SK-N-SH (cell line): Measurements from ENCODE around the gene EHD1. TPM values are rescaled to one million over a fixed set of nuclear protein-coding genes. Genes with fewer than 3 reads are reported as not detected.
A peak's percentile ranks its signal among the peaks of the same experiment; 100 is the strongest.

Experiments
- CTCF ChIA-PET: fragments of 300-600, 350-600 bp; formaldehyde crosslinking; extraction: SDS; loops from one replicate; lab custom pipeline; 2021; lab: Yijun Ruan, JAX
- POLR2A ChIA-PET: fragments of 350-600 bp; sonication (Branson Sonifier 250); formaldehyde crosslinking; extraction: SDS; loops from one replicate; lab custom pipeline; 2020; ENCODE audit warnings: antibody characterized with exemption, inconsistent platforms; lab: Yijun Ruan, JAX
- DNase-seq: peaks from one replicate; pipeline ENCODE4 v3.0.0; 2012
- H2AFZ ChIP-seq: fragments of 200-600 bp; sonication (generic); 2 replicates; pipeline ENCODE4 v1.8.1; 2016; ENCODE audit warnings: antibody characterized with exemption, mild to moderate bottlenecking, low read depth
- H3F3A ChIP-seq: fragments of 200-600 bp; sonication (generic); replicated peaks from 2 replicates; pipeline ENCODE3; 2016; ENCODE audit warnings: antibody characterized with exemption, mild to moderate bottlenecking; ENCODE audit not compliant: insufficient read depth
- H3K27ac ChIP-seq, 2 experiments: fragments of 200-500 bp in 1 of 2; fragments of 200-600 bp in 1 of 2; sonication (Bioruptor generic) in 1 of 2; sonication (generic), shearing (Covaris generic) in 1 of 2; 2 replicates each; pipeline versions ENCODE4 v1.5.1 to v1.6.1; 2014 to 2016; ENCODE audit warnings: low read depth in 2 of 2, inconsistent platforms in 1 of 2, low read length in 1 of 2, mild to moderate bottlenecking in 1 of 2, mixed read lengths in 1 of 2
- H3K27me3 ChIP-seq: fragments of 200-600 bp; sonication (generic), shearing (Covaris generic); 2 replicates; pipeline ENCODE4 v1.6.1; 2016; ENCODE audit warnings: mixed run types; ENCODE audit not compliant: insufficient read depth
- H3K36me3 ChIP-seq, 2 experiments: fragments of 200-500 bp in 1 of 2; fragments of 200-600 bp in 1 of 2; sonication (Bioruptor generic) in 1 of 2; sonication (generic) in 1 of 2; replicated peaks in 1 of 2; 2 replicates each; pipeline versions ENCODE3 to v1.5.1; 2014 to 2016; ENCODE audit warnings: low read length in 1 of 2, mild to moderate bottlenecking in 1 of 2; ENCODE audit not compliant: insufficient read depth in 2 of 2, control insufficient read depth in 1 of 2
- H3K4me1 ChIP-seq, 2 experiments: fragments of 200-500 bp in 1 of 2; fragments of 200-600 bp in 1 of 2; sonication (Bioruptor generic) in 1 of 2; sonication (generic), shearing (Covaris generic) in 1 of 2; 2 replicates each; pipeline versions ENCODE4 v1.5.1 to v1.6.1; 2014 to 2016; ENCODE audit warnings: low read depth in 1 of 2, low read length in 1 of 2, mixed run types in 1 of 2; ENCODE audit not compliant: insufficient read depth in 2 of 2, control insufficient read depth in 1 of 2
- H3K4me2 ChIP-seq: fragments of 200-600 bp; sonication (generic), shearing (Covaris generic); 2 replicates; pipeline ENCODE4 v1.6.1; 2017; ENCODE audit warnings: mixed run types
- H3K4me3 ChIP-seq, 2 experiments: fragments of 200-500 bp in 1 of 2; fragments of 200-600 bp in 1 of 2; sonication (Bioruptor generic) in 1 of 2; sonication (generic), shearing (Covaris generic) in 1 of 2; 2 replicates each; pipeline versions ENCODE4 v1.5.1 to v1.8.1; 2014 to 2016; ENCODE audit warnings: low read depth in 2 of 2, inconsistent platforms in 1 of 2, low read length in 1 of 2, mild to moderate bottlenecking in 1 of 2, mixed read lengths in 1 of 2, moderate library complexity in 1 of 2
- H3K79me2 ChIP-seq: fragments of 200-600 bp; sonication (generic); 2 replicates; pipeline ENCODE4 v1.8.1; 2017; ENCODE audit warnings: mild to moderate bottlenecking; ENCODE audit not compliant: insufficient read depth
- H3K9ac ChIP-seq: fragments of 200-600 bp; sonication (generic); 2 replicates; pipeline ENCODE4 v1.6.1; 2017; ENCODE audit warnings: mixed run types
- H3K9me2 ChIP-seq: fragments of 200-600 bp; sonication (generic); 2 replicates; pipeline ENCODE4 v1.6.1; 2017; ENCODE audit warnings: mixed run types
- H3K9me3 ChIP-seq: fragments of 200-600 bp; sonication (generic); 2 replicates; pipeline ENCODE4 v1.6.1; 2017; ENCODE audit warnings: mixed run types, mild to moderate bottlenecking, moderate library complexity
- H4K20me1 ChIP-seq: fragments of 200-600 bp; sonication (generic); 2 replicates; pipeline ENCODE4 v1.6.1; 2017; ENCODE audit warnings: mild to moderate bottlenecking, mixed run types; ENCODE audit not compliant: insufficient read depth
- ELF1 ChIP-seq: IDR thresholded peaks from 2 replicates; pipeline ENCODE4 v1.4.0; 2012
- EP300 ChIP-seq, 2 experiments: IDR thresholded peaks; 2 replicates each; pipeline versions ENCODE4 v1.4.0 to v1.6.1; 2012; ENCODE audit warnings: borderline replicate concordance in 1 of 2, low read depth in 1 of 2, low read length in 1 of 2
- EZH2phosphoT487 ChIP-seq: fragments of 200-600 bp; sonication (generic); IDR thresholded peaks from 2 replicates; pipeline ENCODE4 v1.6.1; 2017; ENCODE audit warnings: low read depth, mixed run types, mild to moderate bottlenecking, antibody characterized with exemption, moderate library complexity, borderline replicate concordance
- FOSL2 ChIP-seq: IDR thresholded peaks from 2 replicates; pipeline ENCODE4 v1.4.0; 2012; ENCODE audit warnings: low read depth, mild to moderate bottlenecking, moderate library complexity, borderline replicate concordance
- FOXJ3 ChIP-seq: sonication (generic); formaldehyde crosslinking; IDR thresholded peaks from 2 replicates; pipeline ENCODE4 v1.5.1; 2020; ENCODE audit warnings: mild to moderate bottlenecking, missing genetic modification reagents
- GABPA ChIP-seq: IDR thresholded peaks from 2 replicates; pipeline ENCODE4 v1.4.0; 2012; ENCODE audit warnings: low read depth, mild to moderate bottlenecking
- IRF3 ChIP-seq: fragments of 150-350 bp; IDR thresholded peaks from 2 replicates; pipeline ENCODE4 v1.6.1; 2016; ENCODE audit warnings: mild to moderate bottlenecking, low read depth, low read length
- MXI1 ChIP-seq: IDR thresholded peaks from 2 replicates; pipeline ENCODE4 v1.6.1; 2012; ENCODE audit warnings: mild to moderate bottlenecking, low read depth, low read length, improper control_type of control experiment
- NFIC ChIP-seq: IDR thresholded peaks from 2 replicates; pipeline ENCODE4 v1.4.0; 2012; ENCODE audit warnings: borderline replicate concordance
- NRF1 ChIP-seq: IDR thresholded peaks from 2 replicates; pipeline ENCODE4 v1.6.1; 2012; ENCODE audit warnings: low read depth, mild to moderate bottlenecking, low read length
- RAD21 ChIP-seq: IDR thresholded peaks from 2 replicates; pipeline ENCODE4 v1.6.1; 2012; ENCODE audit warnings: mild to moderate bottlenecking, low read length
- RCOR1 ChIP-seq: fragments of 150-350 bp; IDR thresholded peaks from 2 replicates; pipeline ENCODE4 v1.6.1; 2017; ENCODE audit warnings: antibody characterized with exemption, low read length
- TEAD4 ChIP-seq: IDR thresholded peaks from 2 replicates; pipeline ENCODE4 v1.4.0; 2012; ENCODE audit warnings: mild to moderate bottlenecking, borderline replicate concordance; ENCODE audit not compliant: insufficient read depth
- ZBTB33 ChIP-seq: IDR thresholded peaks from 2 replicates; pipeline ENCODE4 v1.4.0; 2012; ENCODE audit warnings: low read depth, borderline replicate concordance
- WGBS: methylation state at CpG from one replicate; pipeline ENCODE4 v1.1.6; 2017; ENCODE audit warnings: low lambda C conversion rate; 5-methylcytosine and 5-hydroxymethylcytosine counted together
- polyA plus RNA-seq, 3 experiments: library from polyadenylated mRNA; depleted of rRNA; stranded (reverse); fragments of >200 nt; gene quantifications; 2 replicates each; pipeline ENCODE4 v1.2.3, GENCODE V29; 2012
- TF ChIP-seq, protein P1 (sequence below): fragments of 150-350 bp; IDR thresholded peaks from 2 replicates; pipeline ENCODE4 v1.6.1; 2017; ENCODE audit warnings: antibody characterized with exemption, low read length, low read depth, borderline replicate concordance
- TF ChIP-seq, protein P2 (sequence below): IDR thresholded peaks from 2 replicates; pipeline ENCODE4 v1.6.1; 2012; ENCODE audit warnings: mild to moderate bottlenecking, low read depth, low read length, moderate library complexity
- TF ChIP-seq, protein P3 (sequence below): IDR thresholded peaks from 2 replicates; pipeline ENCODE4 v1.4.0; 2012; ENCODE audit warnings: low read depth

The EHD1 gene
- polyA plus RNA-seq, 1 of the 3 experiments (the other 2 are of a cell fraction) = 93.3 TPM

DNA sequence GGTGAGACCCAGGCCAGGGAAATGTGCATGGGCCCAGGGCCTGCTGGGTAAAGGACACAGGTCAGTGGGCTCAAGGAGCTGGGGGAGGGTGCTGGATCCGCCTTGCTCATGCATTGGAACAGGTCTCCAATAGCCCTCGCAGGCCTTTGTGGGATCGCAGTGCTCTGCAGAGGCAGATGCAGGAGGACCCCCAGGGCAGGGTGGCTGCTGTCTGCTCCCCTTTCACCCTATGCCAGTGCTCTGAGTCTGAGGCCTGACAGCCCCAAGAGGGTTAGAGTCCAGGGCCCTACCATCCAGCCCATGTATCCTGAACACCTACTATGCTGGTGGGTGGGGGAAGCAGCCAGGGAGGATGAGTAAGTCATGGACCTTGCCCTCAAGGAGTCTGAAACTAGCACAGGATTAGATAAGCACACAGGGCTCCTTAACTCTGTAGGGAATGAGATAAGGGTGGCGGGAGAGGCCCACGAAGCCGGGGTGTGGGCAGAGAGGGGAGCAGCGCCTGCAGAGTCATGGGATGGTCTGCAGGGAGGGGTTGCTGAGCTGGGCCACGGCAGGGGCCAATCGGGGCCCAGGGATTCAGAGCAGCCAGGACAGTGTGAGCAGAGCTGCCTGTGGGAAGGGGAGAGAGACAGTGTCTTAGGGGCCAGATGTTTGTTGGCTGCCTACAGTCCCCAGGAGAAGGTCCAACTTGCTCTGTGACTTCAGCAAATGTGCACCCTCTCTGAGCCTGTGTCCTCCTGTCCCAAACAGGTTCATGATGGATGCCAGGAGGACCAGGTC lies 10.5 kb upstream of the EHD1 start:
- 59% methylated on average over 6 of the region's 9 CpGs for WGBS
- Histone ChIP-seq H3K4me1 (peaks cover 0 to 12% of the 10 kb centered on the region in 2 experiments; a peak in 1 of 4 replicates), H3K9me3 (no peaks in the 10 kb centered on the region), H2AFZ (no peak overlapping the region), H3K9me2 (no peaks in the 10 kb centered on the region), H3K4me2 (no peak overlapping the region), H3K4me3 (no peak overlapping the region), H3K79me2 (no peaks in the 10 kb centered on the region), H3K27ac (no peak overlapping the region), H3F3A (peaks cover 5% of the 10 kb centered on the region), H4K20me1 (no peaks in the 10 kb centered on the region), H3K36me3 (no peaks in the 10 kb centered on the region), H3K9ac (no peak overlapping the region), H3K27me3 (no peaks in the 10 kb centered on the region)
- ChIA-PET POLR2A (interaction anchor here (0.6 to 1.3 kb wide), 2 partner anchors 10 to 27 kb away, joined by 3 to 5 read pairs; partner anchors contain the start of gene EHD1), CTCF (interaction anchor here (0.6 to 26.7 kb wide), 8 partner anchors 13 to 71 kb away, joined by 3 to 530 read pairs (median 6); partner anchors contain the start of genes CDC42BPG and EHD1)
- no peak for DNase-seq
- TF ChIP-seq FOSL2 (no peak), FOXJ3 (no peak), EP300 (IDR thresholded peaks at IDR 0.05; ENCODE audit: borderline replicate concordance in 1 of 2, low read depth in 1 of 2, low read length in 1 of 2) (no peak), GABPA (no peak), ELF1 (no peak)

GRCh38 chr11:64888406-64888728 lies 9.9 kb upstream of the EHD1 start:
- no peak overlapping the region; a peak in 1 of 4 replicates for H3K4me3 ChIP-seq
- no peaks in the 10 kb centered on the region for H4K20me1 ChIP-seq
- WGBS = 74% methylated on average over 8 of the region's 8 CpGs
- no peaks in the 10 kb centered on the region for H3K27me3 ChIP-seq
- ChIA-PET CTCF (interaction anchor here (0.5 to 26.7 kb wide), 37 partner anchors 9 to 500 kb away, joined by 3 to 530 read pairs (median 4); partner anchors contain the start of genes ARL2, CDC42BPG and EHD1), POLR2A (interaction anchor here (0.6 to 1.3 kb wide), 2 partner anchors 9 to 28 kb away, joined by 3 to 5 read pairs; partner anchors contain the start of gene EHD1)
- no peak for DNase-seq
- H2AFZ ChIP-seq = peak overlapping the region; percentile 100
- no peaks in the 10 kb centered on the region for H3K36me3 ChIP-seq
- no peaks in the 10 kb centered on the region for H3K9me3 ChIP-seq
- H3K9ac ChIP-seq = no peak overlapping the region
- no peaks in the 10 kb centered on the region for H3K79me2 ChIP-seq
- H3K9me2 ChIP-seq = no peaks in the 10 kb centered on the region
- H3K4me2 ChIP-seq = 0 out of 2 replicates have a peak overlapping the region, but pooled peaks have one; percentile 47
- H3F3A ChIP-seq = peaks cover 5% of the 10 kb centered on the region
- H3K4me1 ChIP-seq = peaks cover 0 to 12% of the 10 kb centered on the region in 2 experiments; a peak in 1 of 4 replicates
- H3K27ac ChIP-seq = no peak overlapping the region
- no peak for TF ChIP-seq IRF3
- no peak for TF ChIP-seq FOSL2
- no peak for TF ChIP-seq NRF1
- TF ChIP-seq, protein P1, sequence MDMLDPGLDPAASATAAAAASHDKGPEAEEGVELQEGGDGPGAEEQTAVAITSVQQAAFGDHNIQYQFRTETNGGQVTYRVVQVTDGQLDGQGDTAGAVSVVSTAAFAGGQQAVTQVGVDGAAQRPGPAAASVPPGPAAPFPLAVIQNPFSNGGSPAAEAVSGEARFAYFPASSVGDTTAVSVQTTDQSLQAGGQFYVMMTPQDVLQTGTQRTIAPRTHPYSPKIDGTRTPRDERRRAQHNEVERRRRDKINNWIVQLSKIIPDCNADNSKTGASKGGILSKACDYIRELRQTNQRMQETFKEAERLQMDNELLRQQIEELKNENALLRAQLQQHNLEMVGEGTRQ = no peak
- TF ChIP-seq RCOR1 = no peak
- no peak for TF ChIP-seq EZH2phosphoT487
- TF ChIP-seq RAD21 = no peak
- TF ChIP-seq MXI1 = no peak
- TF ChIP-seq GABPA = no peak
- no peak for TF ChIP-seq FOXJ3
- no peak for TF ChIP-seq TEAD4
- TF ChIP-seq, protein P2, sequence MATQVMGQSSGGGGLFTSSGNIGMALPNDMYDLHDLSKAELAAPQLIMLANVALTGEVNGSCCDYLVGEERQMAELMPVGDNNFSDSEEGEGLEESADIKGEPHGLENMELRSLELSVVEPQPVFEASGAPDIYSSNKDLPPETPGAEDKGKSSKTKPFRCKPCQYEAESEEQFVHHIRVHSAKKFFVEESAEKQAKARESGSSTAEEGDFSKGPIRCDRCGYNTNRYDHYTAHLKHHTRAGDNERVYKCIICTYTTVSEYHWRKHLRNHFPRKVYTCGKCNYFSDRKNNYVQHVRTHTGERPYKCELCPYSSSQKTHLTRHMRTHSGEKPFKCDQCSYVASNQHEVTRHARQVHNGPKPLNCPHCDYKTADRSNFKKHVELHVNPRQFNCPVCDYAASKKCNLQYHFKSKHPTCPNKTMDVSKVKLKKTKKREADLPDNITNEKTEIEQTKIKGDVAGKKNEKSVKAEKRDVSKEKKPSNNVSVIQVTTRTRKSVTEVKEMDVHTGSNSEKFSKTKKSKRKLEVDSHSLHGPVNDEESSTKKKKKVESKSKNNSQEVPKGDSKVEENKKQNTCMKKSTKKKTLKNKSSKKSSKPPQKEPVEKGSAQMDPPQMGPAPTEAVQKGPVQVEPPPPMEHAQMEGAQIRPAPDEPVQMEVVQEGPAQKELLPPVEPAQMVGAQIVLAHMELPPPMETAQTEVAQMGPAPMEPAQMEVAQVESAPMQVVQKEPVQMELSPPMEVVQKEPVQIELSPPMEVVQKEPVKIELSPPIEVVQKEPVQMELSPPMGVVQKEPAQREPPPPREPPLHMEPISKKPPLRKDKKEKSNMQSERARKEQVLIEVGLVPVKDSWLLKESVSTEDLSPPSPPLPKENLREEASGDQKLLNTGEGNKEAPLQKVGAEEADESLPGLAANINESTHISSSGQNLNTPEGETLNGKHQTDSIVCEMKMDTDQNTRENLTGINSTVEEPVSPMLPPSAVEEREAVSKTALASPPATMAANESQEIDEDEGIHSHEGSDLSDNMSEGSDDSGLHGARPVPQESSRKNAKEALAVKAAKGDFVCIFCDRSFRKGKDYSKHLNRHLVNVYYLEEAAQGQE = no peak
- TF ChIP-seq, protein P3, sequence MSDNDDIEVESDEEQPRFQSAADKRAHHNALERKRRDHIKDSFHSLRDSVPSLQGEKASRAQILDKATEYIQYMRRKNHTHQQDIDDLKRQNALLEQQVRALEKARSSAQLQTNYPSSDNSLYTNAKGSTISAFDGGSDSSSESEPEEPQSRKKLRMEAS = no peak
- no peak for TF ChIP-seq NFIC
- no peak for TF ChIP-seq ZBTB33
